Stomach (tissue), 9 donors: ENCODE measurements around the gene CPNE6. TPM values are rescaled to one million over a fixed set of nuclear protein-coding genes. Genes with fewer than 3 reads are reported as not detected.

Experiments used
- DNase-seq, 2 donors: peaks; one replicate each; pipeline versions ENCODE4 v3.0.0 to v3.0.0-alpha.2; 2013 to 2019
- H3K27ac ChIP-seq, 5 donors: fragments of 200-600 bp in 4 of 5; sonication (generic) in 4 of 5; one replicate each; pipeline ENCODE4 v1.5.1; 2013 to 2019; ENCODE audit warnings: mild to moderate bottlenecking in 1 of 5, moderate library complexity in 1 of 5
- H3K27me3 ChIP-seq, 3 donors: fragments of 200-600 bp; sonication (generic); one replicate each; pipeline ENCODE4 v1.5.1; 2017 to 2019; ENCODE audit warnings: mixed run types in 1 of 3
- H3K36me3 ChIP-seq, 4 donors: fragments of 200-600 bp; sonication (generic); 1 replicate in 3 of 4; 2 replicates in 1 of 4; pipeline ENCODE4 v1.5.1; 2016 to 2019
- H3K4me1 ChIP-seq, 4 donors: fragments of 200-600 bp; sonication (generic); one replicate each; pipeline ENCODE4 v1.5.1; 2016 to 2019
- H3K4me3 ChIP-seq, 4 donors: fragments of 200-600 bp; sonication (generic) in 3 of 4; one replicate each; pipeline ENCODE4 v1.5.1; 2016 to 2019; ENCODE audit warnings: mild to moderate bottlenecking in 1 of 4
- H3K9me3 ChIP-seq, 4 donors: fragments of 200-600 bp; sonication (generic); one replicate each; pipeline ENCODE4 v1.5.1; 2016 to 2019
- CTCF ChIP-seq, 7 experiments: fragments of 450-650 bp in 4 of 7; fragments of 200-600 bp in 3 of 7; sonication (generic) in 3 of 7; IDR thresholded peaks; one replicate each; pipeline ENCODE4 v1.5.1; 2016 to 2019; ENCODE audit warnings: antibody characterized with exemption in 7 of 7, control low read depth in 2 of 7, mild to moderate bottlenecking in 1 of 7
- EP300 ChIP-seq: sonication (generic); formaldehyde crosslinking; IDR thresholded peaks from one replicate; pipeline ENCODE4 v1.6.1; 2017; ENCODE audit warnings: antibody characterized with exemption
- POLR2A ChIP-seq, 4 donors: fragments of 450-650 bp; IDR thresholded peaks; one replicate each; pipeline ENCODE4 v1.6.1; 2016; ENCODE audit warnings: antibody characterized with exemption in 4 of 4, control low read depth in 2 of 4, mild to moderate bottlenecking in 1 of 4, moderate library complexity in 1 of 4
- POLR2AphosphoS5 ChIP-seq, 3 donors: sonication (generic); formaldehyde crosslinking; IDR thresholded peaks; one replicate each; pipeline ENCODE4 v1.6.1; 2016; ENCODE audit warnings: antibody characterized with exemption in 3 of 3
- WGBS, 5 donors: extraction: QIAGEN DNeasy Blood & Tissue Kit in 3 of 5; methylation state at CpG; one replicate each; pipeline versions ENCODE4 v1.1.5 to v1.1.7; 2013 to 2018; 5-methylcytosine and 5-hydroxymethylcytosine counted together
- intact Hi-C: fragments of 100-400 bp; cut with DNase I; formaldehyde crosslinking; loops from one replicate; pipeline ENCODE4 v1.15.1; 2023; ENCODE audit warnings: low total_unique reads
- polyA plus RNA-seq, 3 donors: library from polyadenylated mRNA; stranded (reverse); fragments of 200-250 nt; gene quantifications; one replicate each; pipeline ENCODE4 v1.2.3, GENCODE V29; 2013
- total RNA-seq, 5 donors: library from RNA; depleted of rRNA; stranded (reverse); fragments of >200 nt; gene quantifications; one replicate each; pipeline versions ENCODE4 v1.1.0 to v1.2.3, GENCODE V29; 2014 to 2016
- donor health status: healthy with polysubstance abuse.
- donor health status: Bipolar disorder and iron deficiency.
- donor health status: healthy.

CPNE6 gene
- total and polyA plus RNA-seq, 8 donors, result 0.12 to 0.25 TPM; not detected in 6

- Histone ChIP-seq H3K27me3 (no peaks in the 10 kb centered on the region), H3K9me3 (no peaks in the 10 kb centered on the region), H3K4me3 (no peak overlapping the region), H3K27ac (peak overlapping the region in 3 of 5 donors; percentile 28 to 99 (median 94)), H3K4me1 (peaks cover 10 to 50% (median 35%) of the 10 kb centered on the region in 4 donors), H3K36me3 (no peaks in the 10 kb centered on the region)
- DNase-seq, result peak in 1 of 2 donors; percentile 65
- intact Hi-C loops, result no loop called here
- TF ChIP-seq POLR2A (IDR thresholded peaks at IDR 0.05) (no peak), EP300 (no peak), CTCF (IDR thresholded peaks at IDR 0.05) (no peak), POLR2AphosphoS5 (IDR thresholded peaks at IDR 0.05) (no peak)
These were observed 20.7 kb downstream of the CPNE6 start for GRCh38 chr14:24092110-24092504.

- H3K4me1 ChIP-seq, result peaks cover 10 to 50% (median 35%) of the 10 kb centered on the region in 4 donors
- no peaks in the 10 kb centered on the region for H3K36me3 ChIP-seq
- 66 to 74% (median 73%) methylated on average over 4 of the region's 4 CpGs for WGBS, 5 donors
- no peak for TF ChIP-seq POLR2A (IDR thresholded peaks at IDR 0.05)
- TF ChIP-seq EP300, result no peak
- no peak for TF ChIP-seq POLR2AphosphoS5 (IDR thresholded peaks at IDR 0.05)
- TF ChIP-seq CTCF (IDR thresholded peaks at IDR 0.05), result no peak
- H3K9me3 ChIP-seq, result no peaks in the 10 kb centered on the region
- peak overlapping the region; percentile 26 to 99 (median 95) for H3K27ac ChIP-seq
- H3K4me3 ChIP-seq, result no peak overlapping the region
- no peaks in the 10 kb centered on the region for H3K27me3 ChIP-seq
- intact Hi-C loops, result no loop called here
- DNase-seq, result no peak
These were observed 21.3 kb downstream of the CPNE6 start for GRCh38 chr14:24092505-24093206.

GRCh38 chr14:24093207-24093900 is 22.0 kb downstream of the CPNE6 start:
- H3K27me3 ChIP-seq, result no peaks in the 10 kb centered on the region
- DNase-seq, result no peak
- H3K9me3 ChIP-seq, result no peaks in the 10 kb centered on the region
- peak overlapping the region; percentile 94 to 99 (median 95) for H3K27ac ChIP-seq
- intact Hi-C loops, result no loop called here
- TF ChIP-seq CTCF (IDR thresholded peaks at IDR 0.05) (no peak), POLR2AphosphoS5 (IDR thresholded peaks at IDR 0.05) (no peak), EP300 (no peak), POLR2A (IDR thresholded peaks at IDR 0.05) (no peak)
- peaks cover 10 to 50% (median 35%) of the 10 kb centered on the region in 4 donors for H3K4me1 ChIP-seq
- peak overlapping the region; percentile 70 to 85 (median 74) for H3K4me3 ChIP-seq
- WGBS, 5 donors, result 77 to 88% (median 83%) methylated on average over 19 of the region's 19 CpGs
- peaks cover 0 to 6% (median 6%) of the 10 kb centered on the region in 4 donors for H3K36me3 ChIP-seq

GRCh38 chr14:24093901-24094840 is 22.8 kb downstream of the CPNE6 start, which contains the start of gene PCK2:
Gene PCK2, plus strand, starts transcription at chr14:24094311. Its CDS starts 95 bp downstream, at chr14:24094406.
- Histone ChIP-seq H3K4me3 (peak within 1 kb of the TSS; percentile 70 to 85 (median 74)), H3K27ac (peak within 1 kb of the TSS; percentile 94 to 99 (median 95)), H3K4me1 (peaks cover 10 to 54% (median 39%) of the 10 kb centered on the region in 4 donors), H3K9me3 (no peaks in the 10 kb centered on the region), H3K27me3 (no peaks in the 10 kb centered on the region), H3K36me3 (peaks cover 0 to 15% (median 14%) of the 10 kb centered on the region in 4 donors)
- TF ChIP-seq EP300, result no peak
- TF ChIP-seq CTCF (IDR thresholded peaks at IDR 0.05), result peak in 1 of 7 experiments; percentile 8
- TF ChIP-seq POLR2AphosphoS5 (IDR thresholded peaks at IDR 0.05), result peak in 2 of 3 donors; percentile 31 to 50
- TF ChIP-seq POLR2A (IDR thresholded peaks at IDR 0.05), result peak in 1 of 4 donors; percentile 26
- WGBS, 5 donors, result 0% methylated on average over 47 to 68 of the region's 68 CpGs
- peak; percentile 94 to 96 for DNase-seq
- intact Hi-C loops, result no loop called here
